Left lobe of liver (tissue), 2 donors: ENCODE results near the gene PARD3. TPM values are rescaled to one million over a fixed set of nuclear protein-coding genes. Genes with fewer than 3 reads are reported as not detected.

Experiments used
- ATAC-seq: fragments of 200-7000 bp; cut with Tn5 transposase; one replicate; pipeline ENCODE4 v1.9.1; 2020; ENCODE audit warnings: mild to moderate bottlenecking, moderate library complexity
- DNase-seq: peaks from one replicate; pipeline ENCODE4 v3.0.0-alpha.2; 2020; ENCODE audit warnings: low spot score
- total RNA-seq: library from RNA; stranded (reverse); gene quantifications from one replicate; pipeline ENCODE4 v1.2.1, GENCODE V29; 2021
- donor health status: DM: no; HTN: no; CAD: no; lungs with moderate emphysema.
- donor health status: DM: no; HTN: yes; CAD: no.

The PARD3 gene
- total RNA-seq, 1 donor from 2014 or later = 19.1 TPM

- ATAC-seq = no peak
These were observed 218.7 kb downstream of the PARD3 start for GRCh38 chr10:34596351-34596750.

GRCh38 chr10:34593930-34594329 lies 221.2 kb downstream of the PARD3 start:
- DNase-seq (no peak), ATAC-seq (no peak)

More at GRCh38 chr10:34596351-34596750, 218.7 kb downstream of the PARD3 start:
- no peak for DNase-seq

GRCh38 chr10:34593374-34593890 lies 221.7 kb downstream of the PARD3 start:
- ATAC-seq = no peak
- DNase-seq = no peak

GRCh38 chr10:34590793-34591192 lies 224.3 kb downstream of the PARD3 start:
- ATAC-seq = no peak

GRCh38 chr10:34589275-34589674 lies 225.8 kb downstream of the PARD3 start:
- DNase-seq (no peak), ATAC-seq (no peak)

More at GRCh38 chr10:34590793-34591192, 224.3 kb downstream of the PARD3 start:
- no peak for DNase-seq

- DNase-seq (no peak), ATAC-seq (no peak)
These were observed 227.4 kb downstream of the PARD3 start for GRCh38 chr10:34587680-34588019.

- no peak for ATAC-seq
- no peak for DNase-seq
These were observed 228.0 kb downstream of the PARD3 start for GRCh38 chr10:34587002-34587679.

- DNase-seq (no peak), ATAC-seq (no peak)
These were observed 229.5 kb downstream of the PARD3 start for GRCh38 chr10:34585422-34586112.

- DNase-seq = no peak
- peak; percentile 76 for ATAC-seq
These were observed 230.9 kb downstream of the PARD3 start for GRCh38 chr10:34584164-34584563.

- no peak for ATAC-seq
- DNase-seq = no peak
These were observed 233.1 kb downstream of the PARD3 start for GRCh38 chr10:34581801-34582532.

GRCh38 chr10:34580643-34581042 lies 234.5 kb downstream of the PARD3 start:
- ATAC-seq (peak; percentile 52), DNase-seq (no peak)

GRCh38 chr10:34580214-34580613 lies 234.9 kb downstream of the PARD3 start:
- peak; percentile 23 for ATAC-seq
- no peak for DNase-seq

- no peak for ATAC-seq
These were observed 236.6 kb downstream of the PARD3 start for GRCh38 chr10:34578468-34578867.

GRCh38 chr10:34576797-34577196 lies 238.3 kb downstream of the PARD3 start:
- no peak for ATAC-seq

More at GRCh38 chr10:34578468-34578867, 236.6 kb downstream of the PARD3 start:
- DNase-seq = no peak

GRCh38 chr10:34575882-34576281 lies 239.2 kb downstream of the PARD3 start:
- DNase-seq (no peak), ATAC-seq (no peak)

More at GRCh38 chr10:34576797-34577196, 238.3 kb downstream of the PARD3 start:
- no peak for DNase-seq

- no peak for ATAC-seq
- DNase-seq = no peak
These were observed 240.7 kb downstream of the PARD3 start for GRCh38 chr10:34574353-34574934.

- no peak for DNase-seq
- ATAC-seq = no peak
These were observed 244.2 kb downstream of the PARD3 start for GRCh38 chr10:34570887-34571286.

- DNase-seq (no peak), ATAC-seq (no peak)
These were observed 247.3 kb downstream of the PARD3 start for GRCh38 chr10:34567659-34568253.

GRCh38 chr10:34565934-34566333 lies 249.2 kb downstream of the PARD3 start:
- ATAC-seq = peak; percentile 96
- peak; percentile 63 for DNase-seq

- ATAC-seq = no peak
- no peak for DNase-seq
These were observed 257.0 kb downstream of the PARD3 start for GRCh38 chr10:34558093-34558583.

GRCh38 chr10:34557173-34557572 lies 257.9 kb downstream of the PARD3 start:
- no peak for DNase-seq
- no peak for ATAC-seq
